K562 (cell line): ENCODE data around the gene ZFPM1. TPM values are rescaled to one million over a fixed set of nuclear protein-coding genes. Genes with fewer than 3 reads are reported as not detected.

Experiments used
- ATAC-seq: fragments of 200-7000 bp; cut with Tn5 transposase; 3 replicates; pipeline ENCODE4 v1.9.1; 2020; ENCODE audit warnings: moderate library complexity
- BruUV-seq: library from RNA; stranded (reverse); fragments of 400-500 nt; replicated peaks from 2 replicates; lab custom pipeline; 2021; lab: Mats Ljungman, UMichigan
- CTCF ChIA-PET: fragments of 300-600 bp; formaldehyde crosslinking; extraction: SDS; loops from one replicate; lab custom pipeline; 2021; ENCODE audit warnings: low intra/inter-chr PET ratio; lab: Yijun Ruan, JAX
- POLR2A ChIA-PET: fragments of 300-600, 350-650 bp; sonication (Branson Sonifier 250); formaldehyde crosslinking; extraction: SDS; loops from one replicate; lab custom pipeline; 2021; ENCODE audit warnings: antibody characterized with exemption, inconsistent platforms; lab: Yijun Ruan, JAX
- DNase-seq, 4 experiments: peaks; one replicate each; pipeline versions ENCODE4 v3.0.0 to v3.0.0-alpha.2; 2011 to 2018; ENCODE audit warnings: low spot score in 3 of 4, mixed read lengths in 3 of 4; ENCODE audit errors: extremely low read depth in 1 of 4
- FAIRE-seq: peaks from 2 replicates; lab custom pipeline; 2011; peaks lifted over from hg19 to GRCh38; lab: Jason Lieb, UNC
- H2AFZ ChIP-seq: 2 replicates; pipeline ENCODE4 v1.6.0; 2011; ENCODE audit warnings: low read depth, low read length, control low read depth, inconsistent platforms
- H3K27ac ChIP-seq: fragments of 200-600 bp; 3 replicates; pipeline ENCODE4 v1.8.0; 2011; ENCODE audit warnings: low read depth, mild to moderate bottlenecking, control low read depth, inconsistent platforms, low read length, moderate library complexity, mixed read lengths; ENCODE audit errors: extremely low read depth
- H3K27me3 ChIP-seq, 2 experiments: fragments of 300-600 bp in 1 of 2; 2 replicates in 1 of 2; 3 replicates in 1 of 2; pipeline versions ENCODE4 v1.6.0 to v1.8.0; 2011; ENCODE audit warnings: inconsistent platforms in 2 of 2, low read length in 2 of 2, mild to moderate bottlenecking in 1 of 2, mixed read lengths in 1 of 2, moderate library complexity in 1 of 2; ENCODE audit not compliant: control insufficient read depth in 2 of 2, insufficient read depth in 2 of 2
- H3K36me3 ChIP-seq: fragments of 300-600 bp; 3 replicates; pipeline ENCODE4 v1.8.0; 2011; ENCODE audit warnings: mild to moderate bottlenecking, low read length, inconsistent platforms; ENCODE audit not compliant: control insufficient read depth, insufficient read depth
- H3K4me1 ChIP-seq, 2 experiments: fragments of 200-600 bp in 1 of 2; replicated peaks in 1 of 2; 2 replicates in 1 of 2; 3 replicates in 1 of 2; pipeline versions ENCODE4 v1.5.1 to v1.8.0; 2011; ENCODE audit warnings: inconsistent platforms in 2 of 2, low read length in 2 of 2, mild to moderate bottlenecking in 1 of 2, mixed read lengths in 1 of 2, moderate library complexity in 1 of 2; ENCODE audit not compliant: control insufficient read depth in 2 of 2, insufficient read depth in 2 of 2
- H3K4me2 ChIP-seq: 2 replicates; pipeline ENCODE4 v1.6.1; 2011; ENCODE audit warnings: low read length, control low read depth, inconsistent platforms, mixed read lengths; ENCODE audit not compliant: insufficient read depth
- H3K4me3 ChIP-seq: fragments of 200-600 bp; sonication (generic), shearing (Covaris generic); 2 replicates; pipeline ENCODE4 v1.5.1; 2016; ENCODE audit warnings: control low read depth, inconsistent platforms
- H3K79me2 ChIP-seq: fragments of 200-600 bp; 3 replicates; pipeline ENCODE4 v1.8.0; 2011; ENCODE audit warnings: low read length, inconsistent platforms; ENCODE audit not compliant: control insufficient read depth, insufficient read depth
- H3K9ac ChIP-seq, 2 experiments: 2 replicates each; pipeline versions ENCODE4 v1.6.0 to v1.6.1; 2011; ENCODE audit warnings: low read depth in 2 of 2, low read length in 2 of 2, control low read depth in 1 of 2, inconsistent platforms in 1 of 2, mild to moderate bottlenecking in 1 of 2, mixed read lengths in 1 of 2; ENCODE audit not compliant: insufficient read depth in 1 of 2
- H3K9me1 ChIP-seq: one replicate; pipeline ENCODE4 v1.6.0; 2011; ENCODE audit warnings: inconsistent platforms, mild to moderate bottlenecking, low read length, moderate library complexity; ENCODE audit not compliant: control insufficient read depth, insufficient read depth
- H3K9me3 ChIP-seq: replicated peaks from 2 replicates; pipeline ENCODE4 v1.5.1; 2011; ENCODE audit warnings: low read depth, low read length, inconsistent platforms; ENCODE audit not compliant: control insufficient read depth, insufficient read depth
- H4K20me1 ChIP-seq: replicated peaks from 2 replicates; pipeline ENCODE4 v1.6.1; 2011; ENCODE audit warnings: low read length, inconsistent platforms, mixed read lengths; ENCODE audit not compliant: control insufficient read depth, insufficient read depth
- EP300 ChIP-seq: IDR thresholded peaks from 2 replicates; pipeline ENCODE4 v1.6.1; 2012; ENCODE audit warnings: low read length, improper control_type of control experiment
- HDAC2 ChIP-seq: fragments of 450-650 bp; IDR thresholded peaks from 2 replicates; pipeline ENCODE4 v1.6.1; 2016; ENCODE audit warnings: mild to moderate bottlenecking
- POLR2G ChIP-seq: fragments of 200-400 bp; formaldehyde crosslinking; IDR thresholded peaks from 2 replicates; pipeline ENCODE4 v1.6.1; 2017; ENCODE audit warnings: low read depth, mild to moderate bottlenecking, antibody characterized with exemption, low read length, moderate library complexity
- RBFOX2 ChIP-seq: fragments of 200-400 bp; formaldehyde crosslinking; IDR thresholded peaks from 2 replicates; pipeline ENCODE4 v1.6.1; 2017; ENCODE audit warnings: low read depth, mild to moderate bottlenecking, low read length, moderate library complexity
- TCF7L2 ChIP-seq: fragments of 150-350 bp; IDR thresholded peaks from 2 replicates; pipeline ENCODE4 v1.6.1; 2016; ENCODE audit warnings: low read depth, mild to moderate bottlenecking, low read length, moderate library complexity
- U2AF1 ChIP-seq: fragments of 200-400 bp; formaldehyde crosslinking; optimal IDR thresholded peaks from 2 replicates; pipeline ENCODE3; 2017; ENCODE audit warnings: mild to moderate bottlenecking, low read depth, low read length, moderate library complexity
- ZBTB1 ChIP-seq: sonication (generic); formaldehyde crosslinking; IDR thresholded peaks from 2 replicates; pipeline ENCODE4 v1.8.1; 2023; ENCODE audit warnings: missing genetic modification reagents, low read depth, mild to moderate bottlenecking, borderline replicate concordance
- WGBS: fragments of 100-300 bp; shearing (Covaris generic); methylation state at CpG from one replicate; pipeline ENCODE4 v1.1.6; 2016; ENCODE audit warnings: low coverage, mixed read lengths; ENCODE audit not compliant: insufficient coverage; ENCODE audit errors: missing lambda C conversion rate; 5-methylcytosine and 5-hydroxymethylcytosine counted together
- in situ Hi-C: fragments of 300-500 bp; cut with MboI; formaldehyde crosslinking; loops from 4 replicates; pipeline ENCODE4 v1.15.0; 2018; ENCODE audit warnings: inconsistent platforms, mixed read lengths
- intact Hi-C: fragments of 100-400 bp; cut with micrococcal nuclease; formaldehyde crosslinking; loops from 2 replicates; pipeline ENCODE4 v1.14.2; 2022
- polyA plus RNA-seq, 8 experiments: library from polyadenylated mRNA; depleted of rRNA in 4 of 8; stranded (reverse) in 5 of 8; unstranded in 3 of 8; fragments of >200 nt; fragmentation: Nextera tagmentation in 2 of 8; fragmentation: Illumina TruSeq in 1 of 8; extraction: Ambion mirVana in 2 of 8; extraction: Trizol in 1 of 8; gene quantifications; 2 replicates each; pipeline versions ENCODE4 v1.2.1 to v1.2.3, GENCODE V29; 2011 to 2014; ENCODE audit warnings: inconsistent platforms in 1 of 8, missing spikeins in 1 of 8
- total RNA-seq, 7 experiments: library from RNA; depleted of rRNA in 6 of 7; stranded (reverse); fragments of >200 nt in 6 of 7; fragmentation: Illumina TruSeq in 2 of 7; extraction: Trizol in 2 of 7; gene quantifications; 2 replicates each; pipeline versions ENCODE4 v1.2.1 to v1.2.3, GENCODE V29; 2011 to 2021; ENCODE audit warnings: low replicate concordance in 1 of 7
- TF ChIP-seq, protein P1 (sequence below): fragments of 250-450 bp; sonication (Bioruptor Pico); IDR thresholded peaks from 2 replicates; pipeline ENCODE4 v1.4.0; 2020; ENCODE audit warnings: mild to moderate bottlenecking
- TF ChIP-seq, protein P2 (sequence below): sonication (generic); formaldehyde crosslinking; IDR thresholded peaks from 2 replicates; pipeline ENCODE4 v1.9.0; 2022; ENCODE audit warnings: mild to moderate bottlenecking, missing genetic modification reagents
- TF ChIP-seq, protein P3 (sequence below): sonication (generic); formaldehyde crosslinking; IDR thresholded peaks from 2 replicates; pipeline ENCODE4 v1.8.0; 2023; ENCODE audit warnings: mild to moderate bottlenecking, missing genetic modification reagents
- TF ChIP-seq, protein P4 (sequence below): sonication (generic); formaldehyde crosslinking; IDR thresholded peaks from 2 replicates; pipeline ENCODE4 v1.8.1; 2023; ENCODE audit warnings: mild to moderate bottlenecking, missing genetic modification reagents

The ZFPM1 gene
- total and polyA plus RNA-seq, 9 of the 15 experiments (the other 6 are each of a cell fraction or from before 2014, with no cell fraction given): 0.03 to 35.9 (median 1.4) TPM

DNA sequence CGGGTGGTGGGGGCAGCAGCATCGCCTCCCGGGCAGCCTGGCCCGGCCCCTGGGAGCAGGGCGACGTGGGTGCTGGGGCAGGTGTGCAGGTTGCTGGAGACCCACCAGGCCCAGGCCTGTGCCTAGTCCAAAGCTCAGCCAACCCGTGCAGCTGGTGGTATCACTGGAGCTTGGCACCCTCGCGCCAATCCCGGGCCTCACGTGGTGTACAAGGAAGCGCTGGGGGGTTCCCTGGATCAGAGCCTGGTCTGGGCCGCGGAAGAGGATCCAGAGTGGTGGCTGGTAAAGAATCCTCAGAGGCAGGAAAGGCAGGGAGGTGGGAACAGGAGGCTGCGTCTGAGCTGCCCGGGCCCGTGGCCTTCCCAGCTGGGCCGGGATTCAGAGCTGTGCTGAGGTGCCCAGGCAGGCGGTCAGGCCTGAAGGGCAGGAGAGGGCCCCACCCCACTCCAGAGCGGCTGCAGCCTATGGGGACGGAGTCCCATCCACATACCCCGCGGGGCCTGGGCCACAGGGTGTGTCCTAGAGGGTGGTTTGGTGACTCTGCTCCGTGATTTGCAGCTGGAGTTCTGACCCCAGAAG is 36.2 kb downstream of the ZFPM1 start:
- BruUV-seq: no TSS peak
- H3K9ac ChIP-seq: peak overlapping the region in 1 of 2 experiments; percentile 71; a peak in 2 of 4 replicates
- in situ Hi-C loops: no loop called here

More for the DNA sequence above, 36.2 kb downstream of the ZFPM1 start:
- ATAC-seq (no peak), FAIRE-seq (peak; percentile 44), DNase-seq (no peak)
- H3K4me2 ChIP-seq: no peak overlapping the region
- H2AFZ ChIP-seq: no peak overlapping the region
- intact Hi-C loops: no loop called here
- TF ChIP-seq HDAC2 (no peak), EP300 (no peak), RBFOX2 (0 out of 2 replicates have a peak, but pooled peaks have one; percentile 17), POLR2G (peak; percentile 59; the same call in 1 of the 2 replicates), U2AF1 (no peak), ZBTB1 (no peak), TCF7L2 (no peak)
- TF ChIP-seq, protein P1, sequence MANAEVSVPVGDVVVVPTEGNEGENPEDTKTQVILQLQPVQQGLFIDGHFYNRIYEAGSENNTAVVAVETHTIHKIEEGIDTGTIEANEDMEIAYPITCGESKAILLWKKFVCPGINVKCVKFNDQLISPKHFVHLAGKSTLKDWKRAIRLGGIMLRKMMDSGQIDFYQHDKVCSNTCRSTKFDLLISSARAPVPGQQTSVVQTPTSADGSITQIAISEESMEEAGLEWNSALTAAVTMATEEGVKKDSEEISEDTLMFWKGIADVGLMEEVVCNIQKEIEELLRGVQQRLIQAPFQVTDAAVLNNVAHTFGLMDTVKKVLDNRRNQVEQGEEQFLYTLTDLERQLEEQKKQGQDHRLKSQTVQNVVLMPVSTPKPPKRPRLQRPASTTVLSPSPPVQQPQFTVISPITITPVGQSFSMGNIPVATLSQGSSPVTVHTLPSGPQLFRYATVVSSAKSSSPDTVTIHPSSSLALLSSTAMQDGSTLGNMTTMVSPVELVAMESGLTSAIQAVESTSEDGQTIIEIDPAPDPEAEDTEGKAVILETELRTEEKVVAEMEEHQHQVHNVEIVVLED (CRISPR knock-in tag): no peak
- TF ChIP-seq, protein P2, sequence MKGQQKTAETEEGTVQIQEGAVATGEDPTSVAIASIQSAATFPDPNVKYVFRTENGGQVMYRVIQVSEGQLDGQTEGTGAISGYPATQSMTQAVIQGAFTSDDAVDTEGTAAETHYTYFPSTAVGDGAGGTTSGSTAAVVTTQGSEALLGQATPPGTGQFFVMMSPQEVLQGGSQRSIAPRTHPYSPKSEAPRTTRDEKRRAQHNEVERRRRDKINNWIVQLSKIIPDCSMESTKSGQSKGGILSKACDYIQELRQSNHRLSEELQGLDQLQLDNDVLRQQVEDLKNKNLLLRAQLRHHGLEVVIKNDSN (CRISPR knock-in tag): no peak
- TF ChIP-seq, protein P3, sequence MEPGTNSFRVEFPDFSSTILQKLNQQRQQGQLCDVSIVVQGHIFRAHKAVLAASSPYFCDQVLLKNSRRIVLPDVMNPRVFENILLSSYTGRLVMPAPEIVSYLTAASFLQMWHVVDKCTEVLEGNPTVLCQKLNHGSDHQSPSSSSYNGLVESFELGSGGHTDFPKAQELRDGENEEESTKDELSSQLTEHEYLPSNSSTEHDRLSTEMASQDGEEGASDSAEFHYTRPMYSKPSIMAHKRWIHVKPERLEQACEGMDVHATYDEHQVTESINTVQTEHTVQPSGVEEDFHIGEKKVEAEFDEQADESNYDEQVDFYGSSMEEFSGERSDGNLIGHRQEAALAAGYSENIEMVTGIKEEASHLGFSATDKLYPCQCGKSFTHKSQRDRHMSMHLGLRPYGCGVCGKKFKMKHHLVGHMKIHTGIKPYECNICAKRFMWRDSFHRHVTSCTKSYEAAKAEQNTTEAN (CRISPR knock-in tag): no peak
- TF ChIP-seq, protein P4, sequence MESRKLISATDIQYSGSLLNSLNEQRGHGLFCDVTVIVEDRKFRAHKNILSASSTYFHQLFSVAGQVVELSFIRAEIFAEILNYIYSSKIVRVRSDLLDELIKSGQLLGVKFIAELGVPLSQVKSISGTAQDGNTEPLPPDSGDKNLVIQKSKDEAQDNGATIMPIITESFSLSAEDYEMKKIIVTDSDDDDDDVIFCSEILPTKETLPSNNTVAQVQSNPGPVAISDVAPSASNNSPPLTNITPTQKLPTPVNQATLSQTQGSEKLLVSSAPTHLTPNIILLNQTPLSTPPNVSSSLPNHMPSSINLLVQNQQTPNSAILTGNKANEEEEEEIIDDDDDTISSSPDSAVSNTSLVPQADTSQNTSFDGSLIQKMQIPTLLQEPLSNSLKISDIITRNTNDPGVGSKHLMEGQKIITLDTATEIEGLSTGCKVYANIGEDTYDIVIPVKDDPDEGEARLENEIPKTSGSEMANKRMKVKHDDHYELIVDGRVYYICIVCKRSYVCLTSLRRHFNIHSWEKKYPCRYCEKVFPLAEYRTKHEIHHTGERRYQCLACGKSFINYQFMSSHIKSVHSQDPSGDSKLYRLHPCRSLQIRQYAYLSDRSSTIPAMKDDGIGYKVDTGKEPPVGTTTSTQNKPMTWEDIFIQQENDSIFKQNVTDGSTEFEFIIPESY: peak; percentile 42; the same call in 1 of the 2 replicates
- no peaks in the 10 kb centered on the region for H3K9me3 ChIP-seq
- peaks cover 62% of the 10 kb centered on the region for H3K79me2 ChIP-seq
- CTCF ChIA-PET: no interaction called here
- peaks cover 9% of the 10 kb centered on the region for H3K9me1 ChIP-seq
- H3K27ac ChIP-seq: no peak overlapping the region; the same call in 2 of the 3 replicates
- H4K20me1 ChIP-seq: peaks cover 10% of the 10 kb centered on the region; the same call in 1 of the 2 replicates
- peaks cover 78% of the 10 kb centered on the region for H3K36me3 ChIP-seq
- H3K27me3 ChIP-seq: no peaks in the 10 kb centered on the region
- WGBS: 93% methylated on average over 20 of the region's 24 CpGs
- POLR2A ChIA-PET: interaction anchor here (1.3 to 1.4 kb wide), 2 partner anchors 8 to 14 kb away, joined by 3 to 5 read pairs; no protein-coding TSS in a partner anchor
- H3K4me3 ChIP-seq: no peak overlapping the region
- peaks cover 43 to 98% of the 10 kb centered on the region in 2 experiments for H3K4me1 ChIP-seq
